Mesendoderm (in vitro differentiated cells): ENCODE results near the gene PELO.

Experiments used
- DNase-seq: peaks from one replicate; pipeline ENCODE4 v3.0.0; 2013
- H2AK5ac ChIP-seq: 2 replicates; pipeline ENCODE4 v1.6.1; 2013; ENCODE audit warnings: low read length, inconsistent platforms
- H2BK120ac ChIP-seq: 2 replicates; pipeline ENCODE4 v1.6.1; 2013; ENCODE audit warnings: low read depth, mild to moderate bottlenecking, low read length, moderate library complexity, mixed read lengths
- H2BK15ac ChIP-seq: replicated peaks from 2 replicates; pipeline ENCODE4 v1.6.1; 2013; ENCODE audit warnings: low read depth, mild to moderate bottlenecking, moderate library complexity
- H2BK5ac ChIP-seq: 2 replicates; pipeline ENCODE4 v1.6.1; 2013; ENCODE audit warnings: low read length, inconsistent platforms
- H3K18ac ChIP-seq: 2 replicates; pipeline ENCODE4 v1.6.1; 2013; ENCODE audit warnings: mild to moderate bottlenecking, low read length, mixed read lengths
- H3K23ac ChIP-seq: one replicate; pipeline ENCODE4 v1.6.1; 2013; ENCODE audit warnings: low read length
- H3K27ac ChIP-seq: 2 replicates; pipeline ENCODE4 v1.5.1; 2013; ENCODE audit warnings: low read depth, mild to moderate bottlenecking, inconsistent platforms, low read length, moderate library complexity
- H3K27me3 ChIP-seq: 2 replicates; pipeline ENCODE4 v1.6.1; 2013; ENCODE audit warnings: low read length, control low read depth, mild to moderate bottlenecking, inconsistent platforms; ENCODE audit not compliant: insufficient read depth, poor library complexity
- H3K36me3 ChIP-seq: 2 replicates; pipeline ENCODE4 v1.6.1; 2013; ENCODE audit warnings: low read length, inconsistent platforms; ENCODE audit not compliant: control insufficient read depth, insufficient read depth
- H3K4ac ChIP-seq: one replicate; pipeline ENCODE4 v1.6.1; 2013; ENCODE audit warnings: low read depth, mild to moderate bottlenecking, low read length, moderate library complexity
- H3K4me1 ChIP-seq: 2 replicates; pipeline ENCODE4 v1.6.1; 2013; ENCODE audit warnings: low read depth, low read length, inconsistent platforms; ENCODE audit not compliant: control insufficient read depth
- H3K4me2 ChIP-seq: 2 replicates; pipeline ENCODE4 v1.6.1; 2013; ENCODE audit warnings: low read length
- H3K4me3 ChIP-seq: 2 replicates; pipeline ENCODE4 v1.5.1; 2013; ENCODE audit warnings: mild to moderate bottlenecking, low read length
- H3K56ac ChIP-seq: one replicate; pipeline ENCODE4 v1.6.1; 2013; ENCODE audit warnings: low read length
- H3K79me1 ChIP-seq: 2 replicates; pipeline ENCODE4 v1.6.1; 2013; ENCODE audit warnings: low read length, inconsistent platforms
- H3K79me2 ChIP-seq: 2 replicates; pipeline ENCODE4 v1.6.1; 2013; ENCODE audit warnings: mild to moderate bottlenecking, low read length; ENCODE audit not compliant: control insufficient read depth, insufficient read depth
- H3K9ac ChIP-seq: 2 replicates; pipeline ENCODE4 v1.6.1; 2013; ENCODE audit warnings: low read length, inconsistent platforms
- H4K5ac ChIP-seq: one replicate; pipeline ENCODE4 v1.6.1; 2013; ENCODE audit warnings: low read length
- H4K8ac ChIP-seq: one replicate; pipeline ENCODE4 v1.6.1; 2013; ENCODE audit warnings: low read depth, mild to moderate bottlenecking, control low read depth, low read length, moderate library complexity
- WGBS: extraction: QIAGEN DNeasy Blood & Tissue Kit; methylation state at CpG from one replicate; pipeline ENCODE4 v1.1.7; 2013; ENCODE audit warnings: low lambda C conversion rate, missing lambda C conversion rate; ENCODE audit not compliant: insufficient coverage; ENCODE audit errors: extremely low coverage; 5-methylcytosine and 5-hydroxymethylcytosine counted together

Gene PELO

GRCh38 chr5:52825826-52826225, 38.1 kb downstream of the PELO start:
- Histone ChIP-seq H3K27me3 (no peaks in the 10 kb centered on the region), H3K4me1 (no peaks in the 10 kb centered on the region), H3K23ac (no peak overlapping the region), H3K79me1 (no peaks in the 10 kb centered on the region), H3K4ac (no peak overlapping the region), H3K4me2 (no peak overlapping the region), H3K18ac (no peak overlapping the region), H3K27ac (no peak overlapping the region), H2BK120ac (no peak overlapping the region), H2BK15ac (no peak overlapping the region), H2AK5ac (no peak overlapping the region), H3K9ac (no peak overlapping the region), H3K4me3 (no peak overlapping the region), H3K36me3 (no peaks in the 10 kb centered on the region), H2BK5ac (no peak overlapping the region), H3K56ac (no peak overlapping the region), H4K8ac (no peak overlapping the region), H3K79me2 (no peaks in the 10 kb centered on the region), H4K5ac (no peak overlapping the region)
- WGBS = no CpG with 5 or more reads among the region's 2 CpGs
- no peak for DNase-seq

DNA sequence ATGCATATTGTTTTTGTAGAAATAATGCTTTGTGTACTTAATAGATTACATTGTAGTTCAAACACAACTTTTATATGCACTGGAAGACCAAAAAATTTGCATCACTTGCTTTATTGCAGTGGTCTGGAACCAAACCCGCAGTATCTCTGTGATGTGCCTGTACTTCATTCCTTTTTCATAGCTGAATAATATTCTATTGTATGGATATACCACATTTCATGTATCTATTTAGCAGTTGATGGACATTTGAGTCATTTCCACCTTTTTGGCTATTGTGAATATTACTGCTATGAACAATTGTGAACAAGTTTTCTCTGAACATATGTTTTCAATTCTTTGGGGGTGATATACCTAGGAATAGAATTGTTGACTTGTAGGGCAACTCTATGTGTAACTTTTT, 40.1 kb downstream of the PELO start:
- Histone ChIP-seq H4K5ac (no peak overlapping the region), H3K56ac (no peak overlapping the region), H2BK15ac (no peak overlapping the region), H2AK5ac (no peak overlapping the region), H4K8ac (no peak overlapping the region), H3K79me1 (no peaks in the 10 kb centered on the region), H3K36me3 (no peaks in the 10 kb centered on the region), H2BK5ac (no peak overlapping the region), H3K4me3 (no peak overlapping the region), H3K4me1 (no peaks in the 10 kb centered on the region), H3K79me2 (no peaks in the 10 kb centered on the region), H3K27ac (no peak overlapping the region), H3K9ac (no peak overlapping the region), H2BK120ac (no peak overlapping the region), H3K4ac (no peak overlapping the region), H3K23ac (no peak overlapping the region), H3K27me3 (no peaks in the 10 kb centered on the region), H3K4me2 (no peak overlapping the region), H3K18ac (no peak overlapping the region)
- no CpG with 5 or more reads among the region's 1 CpG for WGBS
- DNase-seq = no peak

DNA sequence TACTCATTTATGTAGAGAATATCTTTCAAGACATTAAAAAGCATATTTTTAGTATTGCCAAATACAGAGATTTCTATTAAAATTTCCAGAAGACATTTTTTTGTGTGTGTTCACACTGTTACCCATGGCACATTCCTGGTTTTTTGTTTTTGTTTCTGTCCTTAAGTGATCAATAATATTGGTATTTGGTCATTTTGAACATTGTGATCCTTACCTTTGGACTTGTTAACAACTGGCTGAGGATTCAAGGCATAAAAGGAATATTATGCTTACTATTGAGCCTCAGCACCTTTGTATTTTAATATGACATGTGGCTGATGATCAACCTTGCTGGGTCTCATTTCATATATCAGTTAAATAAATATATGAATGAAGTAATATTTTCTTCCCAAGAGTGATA, 41.9 kb downstream of the PELO start:
- no peak overlapping the region for H3K18ac ChIP-seq
- H4K5ac ChIP-seq = no peak overlapping the region
- no peaks in the 10 kb centered on the region for H3K4me1 ChIP-seq
- H3K23ac ChIP-seq = no peak overlapping the region
- no peaks in the 10 kb centered on the region for H3K36me3 ChIP-seq
- no peak overlapping the region for H3K4ac ChIP-seq
- no peak overlapping the region for H3K27ac ChIP-seq
- no peaks in the 10 kb centered on the region for H3K79me2 ChIP-seq
- H3K4me3 ChIP-seq = no peak overlapping the region
- no peak for DNase-seq
- no peak overlapping the region for H2BK120ac ChIP-seq
- no peak overlapping the region for H3K56ac ChIP-seq
- no peak overlapping the region for H2BK5ac ChIP-seq
- H2BK15ac ChIP-seq = no peak overlapping the region
- H3K27me3 ChIP-seq = no peaks in the 10 kb centered on the region
- no peaks in the 10 kb centered on the region for H3K79me1 ChIP-seq
- H3K4me2 ChIP-seq = no peak overlapping the region
- H4K8ac ChIP-seq = no peak overlapping the region
- no peak overlapping the region for H2AK5ac ChIP-seq
- no peak overlapping the region for H3K9ac ChIP-seq

DNA sequence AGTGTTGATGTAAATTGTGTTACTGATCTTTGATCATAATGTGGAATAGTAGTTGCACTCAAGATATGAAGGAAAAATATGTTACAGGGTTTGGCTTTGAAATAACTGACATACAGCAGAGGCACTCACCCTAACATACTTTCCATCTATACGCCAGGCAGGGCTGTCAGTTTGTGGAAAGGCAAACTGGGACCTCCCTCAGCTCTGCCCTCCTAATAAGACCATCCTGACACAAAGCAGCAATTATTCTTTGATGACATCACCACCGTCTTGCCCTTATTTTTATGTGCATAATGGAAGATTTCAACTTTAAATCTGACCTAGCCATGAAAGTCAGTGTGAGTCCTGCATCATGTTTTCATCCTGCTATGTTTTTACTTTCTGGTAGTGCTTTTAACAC, 42.9 kb downstream of the PELO start:
- no peak overlapping the region for H3K9ac ChIP-seq
- WGBS = no CpG with 5 or more reads among the region's 2 CpGs
- no peaks in the 10 kb centered on the region for H3K79me1 ChIP-seq
- no peak overlapping the region for H3K56ac ChIP-seq
- no peak overlapping the region for H3K23ac ChIP-seq
- no peak overlapping the region for H3K4me3 ChIP-seq
- H3K79me2 ChIP-seq = no peaks in the 10 kb centered on the region
- no peaks in the 10 kb centered on the region for H3K36me3 ChIP-seq
- no peak overlapping the region for H2BK120ac ChIP-seq
- H2BK5ac ChIP-seq = no peak overlapping the region
- no peaks in the 10 kb centered on the region for H3K4me1 ChIP-seq
- H3K27ac ChIP-seq = no peak overlapping the region
- H3K4ac ChIP-seq = no peak overlapping the region
- H3K18ac ChIP-seq = no peak overlapping the region
- no peak overlapping the region for H4K8ac ChIP-seq
- no peak overlapping the region for H2BK15ac ChIP-seq
- H3K4me2 ChIP-seq = no peak overlapping the region
- no peak overlapping the region for H4K5ac ChIP-seq
- no peaks in the 10 kb centered on the region for H3K27me3 ChIP-seq
- DNase-seq = no peak
- H2AK5ac ChIP-seq = no peak overlapping the region

DNA sequence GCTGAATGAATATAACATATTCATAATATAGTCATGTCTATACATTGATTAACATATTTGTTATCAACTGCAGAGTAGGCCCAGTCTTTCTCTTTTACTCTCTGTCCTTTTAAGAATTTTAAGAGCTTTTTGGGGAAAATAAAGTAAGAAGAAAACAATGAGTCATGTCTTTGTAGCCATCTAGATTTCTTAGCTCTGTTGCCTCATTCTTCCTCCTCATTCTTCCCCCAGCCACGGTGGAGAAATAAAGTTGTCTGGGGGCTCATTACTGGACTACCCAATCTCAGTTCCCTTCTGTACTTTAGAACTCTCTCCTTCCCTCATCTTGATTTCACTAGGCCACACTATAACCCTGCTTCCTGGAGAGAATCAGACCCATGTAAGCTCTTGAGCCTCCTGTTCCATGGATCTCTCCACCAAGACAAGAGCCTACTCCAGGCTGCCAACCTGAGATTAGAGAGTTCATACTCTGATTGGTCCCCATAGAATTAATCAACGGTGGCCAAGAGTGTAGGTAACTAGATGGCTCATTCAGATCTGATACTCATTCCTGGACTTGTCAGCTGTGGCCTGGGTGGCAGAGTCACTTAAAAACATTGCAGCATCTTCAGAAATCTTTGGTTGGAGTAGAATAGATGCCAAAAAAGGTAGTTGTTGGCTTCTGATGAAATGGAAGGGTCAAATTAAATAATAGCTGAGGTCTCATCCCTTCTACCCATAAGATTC, 44.2 kb downstream of the PELO start:
- H3K4ac ChIP-seq = no peak overlapping the region
- no peak overlapping the region for H4K5ac ChIP-seq
- no peaks in the 10 kb centered on the region for H3K79me2 ChIP-seq
- no peak overlapping the region for H2AK5ac ChIP-seq
- WGBS = no CpG with 5 or more reads among the region's 2 CpGs
- no peaks in the 10 kb centered on the region for H3K27me3 ChIP-seq
- no peaks in the 10 kb centered on the region for H3K79me1 ChIP-seq
- no peak overlapping the region for H3K9ac ChIP-seq
- no peak overlapping the region for H3K18ac ChIP-seq
- no peak overlapping the region for H4K8ac ChIP-seq
- no peak overlapping the region for H3K56ac ChIP-seq
- no peak overlapping the region for H2BK5ac ChIP-seq
- H2BK15ac ChIP-seq = no peak overlapping the region
- H3K23ac ChIP-seq = no peak overlapping the region
- H3K27ac ChIP-seq = no peak overlapping the region
- H3K4me2 ChIP-seq = no peak overlapping the region
- H3K4me3 ChIP-seq = no peak overlapping the region
- no peak overlapping the region for H2BK120ac ChIP-seq
- no peaks in the 10 kb centered on the region for H3K36me3 ChIP-seq
- no peaks in the 10 kb centered on the region for H3K4me1 ChIP-seq
- DNase-seq = no peak

DNA sequence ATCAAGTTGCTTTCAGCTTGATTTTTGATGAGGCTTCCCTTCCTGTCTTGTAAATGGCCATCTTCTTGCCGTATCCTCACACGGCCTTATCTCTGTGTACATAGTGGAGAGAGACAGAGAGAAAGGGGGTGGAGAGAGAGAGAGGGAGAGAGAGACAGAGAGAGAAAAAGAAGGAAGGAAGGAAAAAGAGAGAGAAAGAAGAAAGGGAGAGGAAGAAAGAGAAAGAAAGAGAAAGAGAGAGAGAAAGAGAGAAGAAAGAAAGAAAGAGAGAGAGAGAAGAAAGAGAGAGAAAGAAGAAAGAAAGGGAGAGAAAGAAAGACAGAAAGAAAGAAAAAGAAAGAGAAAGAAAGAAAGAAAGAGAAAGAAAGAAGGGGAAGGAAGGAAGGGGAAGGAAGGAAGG, 46.6 kb downstream of the PELO start:
- Histone ChIP-seq H3K27me3 (no peaks in the 10 kb centered on the region), H2AK5ac (no peak overlapping the region), H4K8ac (no peak overlapping the region), H4K5ac (no peak overlapping the region), H3K79me1 (no peaks in the 10 kb centered on the region), H3K27ac (no peak overlapping the region), H3K9ac (no peak overlapping the region), H3K4ac (no peak overlapping the region), H3K4me2 (no peak overlapping the region), H3K23ac (no peak overlapping the region), H3K18ac (no peak overlapping the region), H3K36me3 (no peaks in the 10 kb centered on the region), H2BK120ac (no peak overlapping the region), H3K79me2 (no peaks in the 10 kb centered on the region), H3K56ac (no peak overlapping the region), H2BK5ac (no peak overlapping the region), H3K4me1 (no peaks in the 10 kb centered on the region), H2BK15ac (no peak overlapping the region), H3K4me3 (no peak overlapping the region)
- no CpG with 5 or more reads among the region's 2 CpGs for WGBS
- DNase-seq = no peak
